ENCODE data around the gene GNB1. TPM values are rescaled to one million over a fixed set of nuclear protein-coding genes. Genes with fewer than 3 reads are reported as not detected.
"Not testable (repeated sequence)": the region's sequence is repeated elsewhere in the genome, so short reads cannot be mapped to it uniquely, and the experiment has no call there.

The GNB1 gene
- total RNA-seq, 1 donor = 88.7 TPM

DNA sequence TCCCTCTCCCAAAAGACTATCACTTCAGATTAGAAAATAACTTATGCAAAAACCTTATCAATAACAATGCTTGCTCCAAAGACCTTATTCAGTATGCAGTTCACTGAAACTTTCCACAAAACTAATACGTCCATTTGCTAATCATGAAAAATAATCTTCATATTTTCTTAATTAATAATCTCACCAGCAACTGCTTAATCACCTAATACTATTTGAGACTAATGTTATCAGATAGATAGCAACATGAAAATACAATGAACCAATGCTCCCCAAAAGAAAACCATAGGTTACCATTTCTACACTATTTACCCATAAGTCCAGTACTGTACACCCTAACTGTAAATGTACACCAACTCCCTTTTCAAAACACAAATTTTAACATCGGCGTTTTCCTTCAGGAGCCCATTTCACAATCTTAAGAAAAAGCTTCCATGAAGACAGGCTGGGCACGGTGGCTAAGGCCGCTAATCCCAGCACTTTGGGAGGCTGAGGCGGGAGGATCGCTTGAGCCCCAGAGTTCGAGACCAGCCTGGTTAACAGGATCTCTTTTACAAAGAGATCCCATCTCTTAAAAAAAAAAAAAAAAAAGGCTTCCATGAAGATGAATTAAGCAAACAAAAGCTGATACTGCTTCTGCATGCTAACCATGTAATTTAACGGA lies 1.7 kb downstream of the GNB1 start:
- no peak overlapping the region for H2AFZ ChIP-seq (ENCODE audit: low read length)
- H3K36me3 ChIP-seq (ENCODE audit: insufficient read depth, low read length) = no peaks in the 10 kb centered on the region
- H3K27ac ChIP-seq (ENCODE audit: low read depth, low read length) = peak overlapping the region; percentile 70
- H3K4me2 ChIP-seq (ENCODE audit: insufficient read depth, low read length) = peak overlapping the region; percentile 85
- H4K20me1 ChIP-seq (ENCODE audit: insufficient read depth, low read length) = peaks cover 45% of the 10 kb centered on the region
- no peaks in the 10 kb centered on the region for H3K9me3 ChIP-seq (ENCODE audit: low read depth, low read length)
- peak overlapping the region; percentile 88 for H3K4me3 ChIP-seq (ENCODE audit: insufficient read depth, low read length)
- DNase-seq (ENCODE audit: insufficient read length, low spot score, missing footprints) = peak; percentile 80
- peaks cover 63% of the 10 kb centered on the region for H3K79me2 ChIP-seq (ENCODE audit: insufficient read depth, low read length)
- no peaks in the 10 kb centered on the region for H3K27me3 ChIP-seq (ENCODE audit: insufficient read depth, low read length)
- H3K4me1 ChIP-seq (ENCODE audit: insufficient read depth, low read length) = peaks cover 21% of the 10 kb centered on the region
- TF ChIP-seq, protein P1, sequence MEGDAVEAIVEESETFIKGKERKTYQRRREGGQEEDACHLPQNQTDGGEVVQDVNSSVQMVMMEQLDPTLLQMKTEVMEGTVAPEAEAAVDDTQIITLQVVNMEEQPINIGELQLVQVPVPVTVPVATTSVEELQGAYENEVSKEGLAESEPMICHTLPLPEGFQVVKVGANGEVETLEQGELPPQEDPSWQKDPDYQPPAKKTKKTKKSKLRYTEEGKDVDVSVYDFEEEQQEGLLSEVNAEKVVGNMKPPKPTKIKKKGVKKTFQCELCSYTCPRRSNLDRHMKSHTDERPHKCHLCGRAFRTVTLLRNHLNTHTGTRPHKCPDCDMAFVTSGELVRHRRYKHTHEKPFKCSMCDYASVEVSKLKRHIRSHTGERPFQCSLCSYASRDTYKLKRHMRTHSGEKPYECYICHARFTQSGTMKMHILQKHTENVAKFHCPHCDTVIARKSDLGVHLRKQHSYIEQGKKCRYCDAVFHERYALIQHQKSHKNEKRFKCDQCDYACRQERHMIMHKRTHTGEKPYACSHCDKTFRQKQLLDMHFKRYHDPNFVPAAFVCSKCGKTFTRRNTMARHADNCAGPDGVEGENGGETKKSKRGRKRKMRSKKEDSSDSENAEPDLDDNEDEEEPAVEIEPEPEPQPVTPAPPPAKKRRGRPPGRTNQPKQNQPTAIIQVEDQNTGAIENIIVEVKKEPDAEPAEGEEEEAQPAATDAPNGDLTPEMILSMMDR (IDR thresholded peaks at IDR 0.05; ENCODE audit: extremely low read depth, low read depth, low read length) = no peak

DNA sequence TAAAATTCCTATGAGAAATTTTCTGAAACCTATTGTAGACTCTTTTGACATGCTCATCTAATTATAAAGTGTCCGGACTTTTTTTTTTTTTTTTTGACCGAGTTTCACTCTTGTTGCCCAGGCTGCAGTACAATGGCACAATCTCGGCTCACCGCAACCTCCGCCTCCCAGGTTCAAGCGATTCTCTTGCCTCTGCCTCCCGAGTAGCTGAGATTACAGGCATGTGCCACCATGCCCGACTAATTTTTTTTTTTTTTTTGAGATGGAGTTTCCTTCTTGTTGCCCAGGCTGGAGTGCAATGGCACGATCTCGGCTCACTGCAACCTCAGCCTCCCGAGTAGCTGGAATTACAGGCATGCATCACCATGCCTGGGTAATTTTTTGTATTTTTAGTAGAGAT lies 7.0 kb downstream of the GNB1 start:
- not testable (repeated sequence) for H3K27me3 ChIP-seq (ENCODE audit: insufficient read depth, low read length); H3K27ac ChIP-seq (ENCODE audit: low read depth, low read length); H3K9me3 ChIP-seq (ENCODE audit: low read depth, low read length); H3K4me2 ChIP-seq (ENCODE audit: insufficient read depth, low read length); H3K36me3 ChIP-seq (ENCODE audit: insufficient read depth, low read length); H3K4me3 ChIP-seq (ENCODE audit: insufficient read depth, low read length); DNase-seq (ENCODE audit: insufficient read length, low spot score, missing footprints); H2AFZ ChIP-seq (ENCODE audit: low read length)
- peaks cover 95% of the 10 kb centered on the region for H3K79me2 ChIP-seq (ENCODE audit: insufficient read depth, low read length)
- H4K20me1 ChIP-seq (ENCODE audit: insufficient read depth, low read length) = peaks cover 83% of the 10 kb centered on the region
- H3K4me1 ChIP-seq (ENCODE audit: insufficient read depth, low read length) = peaks cover 11% of the 10 kb centered on the region

DNA sequence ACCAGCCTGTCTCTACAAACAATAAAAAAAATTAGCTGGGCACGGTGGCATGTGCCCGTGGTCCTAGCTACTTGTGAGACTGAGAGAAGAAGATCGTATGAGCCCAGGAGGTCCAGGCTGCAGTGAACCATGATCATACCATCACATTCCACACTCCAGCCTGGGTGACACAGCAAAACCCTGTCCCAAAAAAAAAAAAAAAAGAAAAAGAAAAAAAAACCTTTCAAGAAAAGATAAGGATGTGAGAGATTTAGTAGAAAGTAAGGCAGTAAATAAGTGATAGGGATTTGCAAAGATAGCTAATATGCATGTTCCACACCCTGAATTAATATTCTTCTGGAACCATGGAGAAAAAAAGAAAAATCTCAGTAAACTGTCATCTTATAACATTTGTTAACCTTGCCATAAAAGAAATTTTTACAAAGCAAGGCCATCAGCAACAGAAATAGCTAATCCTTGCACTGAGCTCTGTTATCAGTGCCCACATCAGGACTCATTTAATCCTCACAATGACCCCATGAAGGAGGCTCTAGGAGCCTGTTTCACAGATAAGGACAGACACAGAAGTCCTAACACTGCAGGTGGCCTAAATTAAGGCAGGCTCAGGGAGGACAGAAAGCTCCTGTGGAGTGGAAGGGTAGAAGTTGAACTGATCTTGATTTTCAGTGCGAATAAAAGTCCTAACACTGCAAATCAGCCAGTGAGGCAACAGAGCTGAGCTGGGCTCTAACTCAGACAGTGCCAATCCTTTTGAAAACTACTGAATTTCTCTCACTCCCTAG lies 7.6 kb downstream of the GNB1 start:
- H3K27ac ChIP-seq (ENCODE audit: low read depth, low read length) = peak overlapping the region; percentile 37

DNA sequence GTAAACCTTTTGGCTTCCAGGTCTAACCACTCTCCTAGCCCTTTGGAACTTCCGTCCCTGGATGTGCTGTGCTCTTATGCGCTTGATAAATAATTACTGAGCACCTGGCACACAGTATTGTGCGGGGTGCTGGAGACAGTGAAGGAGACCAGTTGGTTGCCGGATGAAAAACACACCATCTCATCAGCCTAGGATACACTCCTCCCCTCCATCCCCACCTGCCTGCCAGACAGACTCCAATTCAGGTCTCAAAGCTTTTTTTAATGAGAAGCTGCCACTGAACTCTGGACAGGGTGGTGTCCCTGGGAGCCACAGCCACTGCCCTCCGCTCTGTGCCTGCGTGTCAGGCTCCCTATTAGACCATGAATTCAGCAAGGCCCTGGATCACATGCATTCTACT lies 9.2 kb downstream of the GNB1 start:
- Histone ChIP-seq H3K27me3 (ENCODE audit: insufficient read depth, low read length) (no peaks in the 10 kb centered on the region), H3K36me3 (ENCODE audit: insufficient read depth, low read length) (no peaks in the 10 kb centered on the region), H2AFZ (ENCODE audit: low read length) (no peak overlapping the region), H3K4me2 (ENCODE audit: insufficient read depth, low read length) (no peak overlapping the region), H3K4me3 (ENCODE audit: insufficient read depth, low read length) (no peak overlapping the region), H3K79me2 (ENCODE audit: insufficient read depth, low read length) (peaks cover 95% of the 10 kb centered on the region), H3K27ac (ENCODE audit: low read depth, low read length) (no peak overlapping the region), H4K20me1 (ENCODE audit: insufficient read depth, low read length) (peaks cover 78% of the 10 kb centered on the region), H3K4me1 (ENCODE audit: insufficient read depth, low read length) (peaks cover 3% of the 10 kb centered on the region), H3K9me3 (ENCODE audit: low read depth, low read length) (no peaks in the 10 kb centered on the region)
- DNase-seq (ENCODE audit: insufficient read length, low spot score, missing footprints) = no peak
- TF ChIP-seq, protein P1 (IDR thresholded peaks at IDR 0.05; ENCODE audit: extremely low read depth, low read depth, low read length) = no peak

More for the DNA sequence above, 7.6 kb downstream of the GNB1 start:
- no peaks in the 10 kb centered on the region for H3K9me3 ChIP-seq (ENCODE audit: low read depth, low read length)
- H3K36me3 ChIP-seq (ENCODE audit: insufficient read depth, low read length) = no peaks in the 10 kb centered on the region
- H3K4me2 ChIP-seq (ENCODE audit: insufficient read depth, low read length) = no peak overlapping the region
- H2AFZ ChIP-seq (ENCODE audit: low read length) = no peak overlapping the region
- H3K79me2 ChIP-seq (ENCODE audit: insufficient read depth, low read length) = peaks cover 95% of the 10 kb centered on the region
- H4K20me1 ChIP-seq (ENCODE audit: insufficient read depth, low read length) = peaks cover 83% of the 10 kb centered on the region
- no peaks in the 10 kb centered on the region for H3K27me3 ChIP-seq (ENCODE audit: insufficient read depth, low read length)
- no peak overlapping the region for H3K4me3 ChIP-seq (ENCODE audit: insufficient read depth, low read length)
- TF ChIP-seq, protein P1 (IDR thresholded peaks at IDR 0.05; ENCODE audit: extremely low read depth, low read depth, low read length) = no peak
- peak; percentile 63 for DNase-seq (ENCODE audit: insufficient read length, low spot score, missing footprints)
- peaks cover 6% of the 10 kb centered on the region for H3K4me1 ChIP-seq (ENCODE audit: insufficient read depth, low read length)
